ENCODE results near the gene NTN1. TPM values are rescaled to one million over a fixed set of nuclear protein-coding genes. Genes with fewer than 3 reads are reported as not detected.

The NTN1 gene
- total RNA-seq, 2 donors from 2014 or later, result 0.69 to 1.5 TPM

DNA sequence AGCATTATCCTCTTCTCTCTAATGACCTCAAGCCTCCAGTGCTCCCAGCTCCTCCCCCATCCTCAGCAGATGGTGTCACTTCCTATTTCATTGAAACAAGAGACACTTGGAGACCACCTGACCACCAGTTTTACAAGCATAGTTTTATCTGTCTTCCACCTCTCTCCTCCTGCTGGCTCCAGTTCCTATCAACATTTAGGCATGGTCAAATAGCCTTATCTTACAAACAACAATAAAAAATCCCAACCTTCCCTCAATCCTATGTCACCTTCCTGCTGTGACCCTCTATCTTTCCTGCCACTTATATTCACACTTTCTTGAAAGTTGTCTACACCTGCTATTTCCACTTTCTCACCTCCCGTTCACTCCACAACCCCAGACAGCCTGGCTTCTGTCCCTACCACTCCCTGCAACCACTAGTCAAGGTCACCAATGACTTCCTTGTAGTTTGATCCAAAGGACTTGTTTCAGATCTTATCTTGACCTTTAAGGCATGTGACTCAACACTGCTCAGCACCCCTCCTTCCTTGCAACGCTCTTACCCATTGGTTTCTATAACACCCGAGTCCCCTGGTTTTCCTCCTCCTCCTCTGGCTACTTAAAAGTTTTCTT lies 4.3 kb upstream of the NTN1 start:
- Mint-ChIP-seq H3K27ac (no peak overlapping the region), H3K36me3 (ENCODE audit: insufficient read depth in 2 of 2) (no peaks in the 10 kb centered on the region)
- ATAC-seq (replicated peaks in 1 of 2), result no peak

DNA sequence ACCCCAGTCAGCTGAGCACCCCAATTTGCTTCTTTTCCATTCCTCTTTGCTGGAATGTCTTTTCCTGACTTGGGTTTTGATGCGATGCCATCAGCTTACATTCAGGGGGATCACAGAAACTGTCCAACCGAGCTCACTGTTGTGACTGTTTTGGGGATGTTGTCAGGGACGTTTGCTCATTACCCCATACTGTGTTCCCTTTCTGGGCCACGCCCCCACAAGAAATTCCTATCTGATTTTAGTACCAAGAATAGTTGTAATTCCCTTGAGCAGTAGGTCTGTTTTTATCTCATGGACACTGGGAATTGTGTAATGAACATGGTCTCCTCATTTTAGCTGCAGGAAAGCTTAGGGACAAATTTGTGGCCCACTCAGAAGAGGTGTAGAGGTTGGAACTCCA lies 2.6 kb upstream of the NTN1 start:
- H3K4me1 Mint-ChIP-seq (ENCODE audit: low read depth), result peaks cover 8% of the 10 kb centered on the region
- DNase-seq (no peak), ATAC-seq (replicated peaks in 1 of 2) (no peak)
- no peak overlapping the region for H3K27ac Mint-ChIP-seq
- H3K36me3 Mint-ChIP-seq (ENCODE audit: insufficient read depth in 2 of 2), result peaks cover 0 to 2% of the 10 kb centered on the region in 2 donors
- peaks cover 31% of the 10 kb centered on the region for H3K27me3 Mint-ChIP-seq (ENCODE audit: low read depth)
- H3K4me3 Mint-ChIP-seq, result no peak overlapping the region
- H3K9me3 Mint-ChIP-seq, result no peaks in the 10 kb centered on the region

More for the DNA sequence above, 4.3 kb upstream of the NTN1 start:
- Mint-ChIP-seq H3K4me3 (no peak overlapping the region), H3K4me1 (ENCODE audit: low read depth) (peaks cover 8% of the 10 kb centered on the region), H3K27me3 (ENCODE audit: low read depth) (peaks cover 35% of the 10 kb centered on the region), H3K9me3 (no peaks in the 10 kb centered on the region)
- no peak for DNase-seq

GRCh38 chr17:9020096-9020823 lies 1.1 kb upstream of the NTN1 start:
- Mint-ChIP-seq H3K27me3 (ENCODE audit: low read depth) (peaks cover 45% of the 10 kb centered on the region), H3K4me3 (peak overlapping the region; percentile 71 to 82)
- peak in 1 of 2 donors; percentile 0 for ATAC-seq (replicated peaks in 1 of 2)

DNA sequence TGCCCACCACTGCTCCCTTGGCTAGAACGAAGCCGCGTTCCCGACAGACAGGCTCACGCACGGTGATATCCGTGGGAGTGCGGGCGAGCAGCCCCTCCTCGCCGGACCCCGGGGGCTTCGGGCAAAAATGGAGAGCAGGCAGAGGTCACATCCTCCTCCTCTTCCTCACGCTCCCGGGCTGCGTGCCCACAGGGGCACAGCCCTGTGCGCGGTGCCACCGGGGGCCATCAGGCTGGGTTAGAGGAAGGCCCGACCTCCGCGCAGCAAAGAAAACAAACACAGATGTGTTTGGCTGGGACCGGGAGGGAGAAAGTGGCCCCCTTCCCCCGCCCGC lies 519 bp upstream of the NTN1 start:
- H3K27me3 Mint-ChIP-seq (ENCODE audit: low read depth), result peaks cover 51% of the 10 kb centered on the region
- H3K4me3 Mint-ChIP-seq, result peak overlapping the region; percentile 71 to 82
- H3K9me3 Mint-ChIP-seq, result no peaks in the 10 kb centered on the region
- peaks cover 0 to 2% of the 10 kb centered on the region in 2 donors for H3K36me3 Mint-ChIP-seq (ENCODE audit: insufficient read depth in 2 of 2)
- H3K27ac Mint-ChIP-seq, result no peak overlapping the region
- ATAC-seq (replicated peaks in 1 of 2) (peak in 1 of 2 donors; percentile 2), DNase-seq (no peak)
- peaks cover 6% of the 10 kb centered on the region for H3K4me1 Mint-ChIP-seq (ENCODE audit: low read depth)

More at GRCh38 chr17:9020096-9020823, 1.1 kb upstream of the NTN1 start:
- Mint-ChIP-seq H3K27ac (no peak overlapping the region), H3K9me3 (no peaks in the 10 kb centered on the region), H3K36me3 (ENCODE audit: insufficient read depth in 2 of 2) (peaks cover 0 to 2% of the 10 kb centered on the region in 2 donors), H3K4me1 (ENCODE audit: low read depth) (peaks cover 6% of the 10 kb centered on the region)
- no peak for DNase-seq

DNA sequence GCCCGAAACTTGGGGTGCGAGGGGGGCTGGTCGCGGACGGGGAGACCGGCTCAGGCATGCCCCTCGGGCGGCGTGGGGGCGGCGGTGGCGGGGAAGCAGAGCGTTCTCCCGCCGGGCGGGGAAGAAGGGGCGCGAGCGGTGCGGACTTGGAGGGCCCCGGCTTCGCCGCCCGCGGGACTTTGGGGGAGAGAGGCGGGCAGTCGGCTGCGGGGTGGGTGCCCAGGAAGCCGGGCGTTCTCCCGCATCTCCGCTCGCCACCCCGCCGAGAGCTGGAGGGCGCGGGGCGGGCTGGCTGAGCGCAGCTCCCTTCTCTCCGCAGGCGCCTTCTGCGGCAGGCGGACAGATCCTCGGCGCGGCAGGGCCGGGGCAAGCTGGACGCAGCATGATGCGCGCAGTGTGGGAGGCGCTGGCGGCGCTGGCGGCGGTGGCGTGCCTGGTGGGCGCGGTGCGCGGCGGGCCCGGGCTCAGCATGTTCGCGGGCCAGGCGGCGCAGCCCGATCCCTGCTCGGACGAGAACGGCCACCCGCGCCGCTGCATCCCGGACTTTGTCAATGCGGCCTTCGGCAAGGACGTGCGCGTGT lies 772 bp downstream of the NTN1 start:
- Mint-ChIP-seq H3K36me3 (ENCODE audit: insufficient read depth in 2 of 2) (peaks cover 0 to 2% of the 10 kb centered on the region in 2 donors), H3K9me3 (no peaks in the 10 kb centered on the region), H3K4me3 (peak overlapping the region; percentile 91 to 92), H3K27me3 (ENCODE audit: low read depth) (peaks cover 60% of the 10 kb centered on the region), H3K27ac (no peak overlapping the region), H3K4me1 (ENCODE audit: low read depth) (peaks cover 6% of the 10 kb centered on the region)
- ATAC-seq (replicated peaks in 1 of 2) (peak; percentile 12 to 14), DNase-seq (peak; percentile 33 to 34)

DNA sequence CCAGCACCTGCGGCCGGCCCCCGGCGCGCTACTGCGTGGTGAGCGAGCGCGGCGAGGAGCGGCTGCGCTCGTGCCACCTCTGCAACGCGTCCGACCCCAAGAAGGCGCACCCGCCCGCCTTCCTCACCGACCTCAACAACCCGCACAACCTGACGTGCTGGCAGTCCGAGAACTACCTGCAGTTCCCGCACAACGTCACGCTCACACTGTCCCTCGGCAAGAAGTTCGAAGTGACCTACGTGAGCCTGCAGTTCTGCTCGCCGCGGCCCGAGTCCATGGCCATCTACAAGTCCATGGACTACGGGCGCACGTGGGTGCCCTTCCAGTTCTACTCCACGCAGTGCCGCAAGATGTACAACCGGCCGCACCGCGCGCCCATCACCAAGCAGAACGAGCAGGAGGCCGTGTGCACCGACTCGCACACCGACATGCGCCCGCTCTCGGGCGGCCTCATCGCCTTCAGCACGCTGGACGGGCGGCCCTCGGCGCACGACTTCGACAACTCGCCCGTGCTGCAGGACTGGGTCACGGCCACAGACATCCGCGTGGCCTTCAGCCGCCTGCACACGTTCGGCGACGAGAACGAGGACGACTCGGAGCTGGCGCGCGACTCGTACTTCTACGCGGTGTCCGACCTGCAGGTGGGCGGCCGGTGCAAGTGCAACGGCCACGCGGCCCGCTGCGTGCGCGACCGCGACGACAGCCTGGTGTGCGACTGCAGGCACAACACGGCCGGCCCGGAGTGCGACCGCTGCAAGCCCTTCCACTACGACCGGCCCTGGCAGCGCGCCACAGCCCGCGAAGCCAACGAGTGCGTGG lies 1.5 kb downstream of the NTN1 start:
- H3K27ac Mint-ChIP-seq, result peak overlapping the region; percentile 48
- peaks cover 0 to 2% of the 10 kb centered on the region in 2 donors for H3K36me3 Mint-ChIP-seq (ENCODE audit: insufficient read depth in 2 of 2)
- peaks cover 61% of the 10 kb centered on the region for H3K27me3 Mint-ChIP-seq (ENCODE audit: low read depth)
- H3K4me3 Mint-ChIP-seq, result peak overlapping the region; percentile 91 to 92
- no peaks in the 10 kb centered on the region for H3K9me3 Mint-ChIP-seq
- peaks cover 6% of the 10 kb centered on the region for H3K4me1 Mint-ChIP-seq (ENCODE audit: low read depth)
- peak; percentile 17 to 24 for DNase-seq
- ATAC-seq (replicated peaks in 1 of 2), result no peak

DNA sequence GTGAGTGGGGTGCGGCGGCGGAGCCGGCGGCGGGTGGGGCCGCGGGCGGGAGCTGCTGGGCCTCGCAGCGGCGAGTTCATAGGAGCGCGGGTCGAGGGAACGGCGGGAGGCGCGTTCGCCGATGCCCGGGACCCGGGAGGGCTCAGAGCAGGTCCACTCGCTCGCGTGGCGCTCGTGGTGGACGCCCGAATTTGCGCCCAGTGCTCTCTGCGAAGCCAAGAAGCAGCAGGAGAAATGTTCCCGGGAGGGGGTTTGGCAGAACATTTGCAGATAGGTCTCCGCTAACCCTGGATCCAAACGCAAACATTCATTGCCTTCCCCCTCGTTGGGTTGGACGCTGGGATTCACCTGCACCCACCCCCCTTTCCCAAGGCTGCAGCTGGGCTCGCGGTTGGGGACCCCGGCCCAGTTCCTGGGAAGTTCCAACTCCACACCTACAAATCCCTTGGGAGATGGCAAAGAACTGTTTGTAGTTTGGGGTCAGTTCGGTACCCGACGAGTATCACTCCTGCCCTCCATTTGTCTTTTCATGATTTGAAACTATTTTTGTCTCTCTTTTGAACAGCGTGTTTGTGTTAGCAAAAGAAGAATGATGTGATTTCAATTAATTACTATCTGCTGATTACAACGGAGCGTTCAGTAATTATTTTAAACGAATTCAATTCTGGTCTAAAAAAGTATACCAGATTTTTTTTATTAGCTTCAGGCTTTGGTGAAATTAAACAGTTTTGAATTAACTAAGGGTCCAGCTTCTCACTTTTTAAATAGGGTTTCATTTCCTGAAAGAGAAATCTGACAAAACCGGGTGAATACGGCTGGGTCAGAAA lies 2.3 kb downstream of the NTN1 start:
- no peak for ATAC-seq (replicated peaks in 1 of 2)
- no peak for DNase-seq

DNA sequence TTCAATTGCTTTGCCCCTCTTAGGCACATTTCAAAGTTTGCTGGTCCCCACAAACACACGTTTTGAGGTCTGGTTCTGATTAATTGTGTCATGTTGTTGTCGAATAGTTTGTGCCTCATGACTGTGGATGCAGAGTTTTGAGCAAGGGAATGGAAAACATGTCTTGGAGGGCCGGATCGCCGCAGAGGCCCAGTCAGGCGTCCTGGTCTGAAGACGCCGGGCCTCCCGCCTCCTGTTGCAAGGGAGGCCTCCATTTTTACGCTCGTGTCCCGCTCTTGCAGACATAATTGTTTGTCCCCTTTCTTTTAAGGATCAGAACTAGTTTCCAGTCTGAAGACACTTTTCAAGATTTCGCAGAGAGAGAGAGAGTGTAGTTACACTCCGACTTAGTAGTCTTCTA lies 3.2 kb downstream of the NTN1 start:
- peaks cover 0 to 2% of the 10 kb centered on the region in 2 donors for H3K36me3 Mint-ChIP-seq (ENCODE audit: insufficient read depth in 2 of 2)
- peak overlapping the region in 1 of 2 donors; percentile 11 for H3K4me3 Mint-ChIP-seq
- H3K27ac Mint-ChIP-seq, result no peak overlapping the region
- ATAC-seq (replicated peaks in 1 of 2) (no peak), DNase-seq (no peak)
- no peaks in the 10 kb centered on the region for H3K9me3 Mint-ChIP-seq
- H3K4me1 Mint-ChIP-seq (ENCODE audit: low read depth), result peaks cover 6% of the 10 kb centered on the region
- peaks cover 64% of the 10 kb centered on the region for H3K27me3 Mint-ChIP-seq (ENCODE audit: low read depth)

More for the DNA sequence above, 2.3 kb downstream of the NTN1 start:
- peaks cover 65% of the 10 kb centered on the region for H3K27me3 Mint-ChIP-seq (ENCODE audit: low read depth)
- H3K36me3 Mint-ChIP-seq (ENCODE audit: insufficient read depth in 2 of 2), result peaks cover 0 to 2% of the 10 kb centered on the region in 2 donors
- peak overlapping the region; percentile 73 for H3K27ac Mint-ChIP-seq
- H3K4me3 Mint-ChIP-seq, result peak overlapping the region; percentile 55 to 59
- H3K9me3 Mint-ChIP-seq, result no peaks in the 10 kb centered on the region
- peaks cover 6% of the 10 kb centered on the region for H3K4me1 Mint-ChIP-seq (ENCODE audit: low read depth)

- peaks cover 0 to 2% of the 10 kb centered on the region in 2 donors for H3K36me3 Mint-ChIP-seq (ENCODE audit: insufficient read depth in 2 of 2)
- DNase-seq (no peak), ATAC-seq (replicated peaks in 1 of 2) (no peak)
- peaks cover 68% of the 10 kb centered on the region for H3K27me3 Mint-ChIP-seq (ENCODE audit: low read depth)
- H3K27ac Mint-ChIP-seq, result no peak overlapping the region
- H3K9me3 Mint-ChIP-seq, result no peaks in the 10 kb centered on the region
- H3K4me1 Mint-ChIP-seq (ENCODE audit: low read depth), result peaks cover 6% of the 10 kb centered on the region
- H3K4me3 Mint-ChIP-seq, result no peak overlapping the region
Observed at GRCh38 chr17:9026741-9027140, 5.4 kb downstream of the NTN1 start.

- H3K36me3 Mint-ChIP-seq (ENCODE audit: insufficient read depth in 2 of 2), result no peaks in the 10 kb centered on the region
- no peaks in the 10 kb centered on the region for H3K4me1 Mint-ChIP-seq (ENCODE audit: low read depth)
- H3K27ac Mint-ChIP-seq, result no peak overlapping the region
- ATAC-seq (replicated peaks in 1 of 2) (no peak), DNase-seq (no peak)
- no peak overlapping the region for H3K4me3 Mint-ChIP-seq
- H3K9me3 Mint-ChIP-seq, result no peaks in the 10 kb centered on the region
- peaks cover 64% of the 10 kb centered on the region for H3K27me3 Mint-ChIP-seq (ENCODE audit: low read depth)
Observed at GRCh38 chr17:9028202-9028987, 7.1 kb downstream of the NTN1 start.

- ATAC-seq (replicated peaks in 1 of 2), result no peak
Observed at GRCh38 chr17:9028988-9029570, 7.8 kb downstream of the NTN1 start.

More at GRCh38 chr17:9028988-9029570, 7.8 kb downstream of the NTN1 start:
- Mint-ChIP-seq H3K27me3 (ENCODE audit: low read depth) (peaks cover 58% of the 10 kb centered on the region), H3K9me3 (no peaks in the 10 kb centered on the region), H3K36me3 (ENCODE audit: insufficient read depth in 2 of 2) (no peaks in the 10 kb centered on the region), H3K4me3 (no peak overlapping the region), H3K27ac (no peak overlapping the region), H3K4me1 (ENCODE audit: low read depth) (no peaks in the 10 kb centered on the region)
- DNase-seq, result no peak
